ENCODE measurements around the gene ERBB4. TPM values are rescaled to one million over a fixed set of nuclear protein-coding genes. Genes with fewer than 3 reads are reported as not detected.

The ERBB4 gene
- polyA plus RNA-seq, 1 of the 3 experiments (the other 2 are of a cell fraction): 0.05 TPM

DNA sequence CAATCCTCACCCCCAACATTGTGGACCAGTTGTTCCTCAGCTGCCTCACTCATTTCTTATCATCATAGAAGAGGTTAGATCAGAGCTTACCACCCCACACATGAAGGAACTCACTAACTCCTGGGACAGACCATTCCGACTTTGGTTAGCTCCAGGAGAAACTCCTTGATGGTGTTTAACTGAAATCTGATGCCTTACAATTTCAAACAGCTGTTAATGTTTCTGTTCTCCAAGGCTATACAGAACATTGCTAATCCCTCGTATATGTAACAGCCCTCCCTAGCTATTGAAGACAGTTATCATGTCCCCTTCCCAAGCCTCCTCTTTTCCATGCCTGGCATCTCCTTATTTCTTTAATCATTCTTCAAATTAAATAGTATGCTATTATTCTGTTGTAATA, 14.8 kb downstream of the ERBB4 start:
- Histone ChIP-seq H3K4me1 (ENCODE audit: control insufficient read depth in 1 of 2, insufficient read depth in 2 of 2, low read depth in 1 of 2, low read length in 1 of 2) (no peaks in the 10 kb centered on the region; a peak in 1 of 4 replicates), H3F3A (replicated peaks; ENCODE audit: insufficient read depth) (no peaks in the 10 kb centered on the region), H3K27ac (ENCODE audit: low read depth in 2 of 2, low read length in 1 of 2) (no peak overlapping the region), H3K9ac (no peak overlapping the region), H3K79me2 (ENCODE audit: insufficient read depth) (no peaks in the 10 kb centered on the region), H3K9me2 (no peaks in the 10 kb centered on the region), H3K4me2 (no peak overlapping the region), H4K20me1 (ENCODE audit: insufficient read depth) (no peaks in the 10 kb centered on the region), H2AFZ (ENCODE audit: low read depth) (no peak overlapping the region), H3K9me3 (no peaks in the 10 kb centered on the region), H3K27me3 (ENCODE audit: insufficient read depth) (no peaks in the 10 kb centered on the region), H3K4me3 (ENCODE audit: low read depth in 2 of 2, low read length in 1 of 2) (no peak overlapping the region), H3K36me3 (replicated peaks in 1 of 2; ENCODE audit: control insufficient read depth in 1 of 2, insufficient read depth in 2 of 2, low read length in 1 of 2) (no peaks in the 10 kb centered on the region)
- ChIA-PET CTCF (interaction anchor here (0.8 to 2.1 kb wide), 4 partner anchors 9 to 778 kb away, joined by 3 to 8 read pairs (median 3); no protein-coding TSS in a partner anchor), POLR2A (no interaction called here)
- no peak for DNase-seq
- TF ChIP-seq YY1 (IDR thresholded peaks at IDR 0.05; ENCODE audit: low read depth) (no peak), MEF2A (IDR thresholded peaks at IDR 0.05; ENCODE audit: borderline replicate concordance, low read depth) (no peak), RAD21 (IDR thresholded peaks at IDR 0.05; ENCODE audit: low read length) (no peak), ELF1 (IDR thresholded peaks at IDR 0.05) (no peak), NFIC (IDR thresholded peaks at IDR 0.05; ENCODE audit: borderline replicate concordance) (no peak), RCOR1 (IDR thresholded peaks at IDR 0.05; ENCODE audit: low read length) (no peak), SIN3A (IDR thresholded peaks at IDR 0.05; ENCODE audit: borderline replicate concordance, low read depth, low read length) (no peak), NRF1 (IDR thresholded peaks at IDR 0.05; ENCODE audit: low read depth, low read length) (no peak), EP300 (IDR thresholded peaks at IDR 0.05; ENCODE audit: borderline replicate concordance in 1 of 2, low read depth in 1 of 2, low read length in 1 of 2) (no peak), EZH2phosphoT487 (IDR thresholded peaks at IDR 0.05; ENCODE audit: borderline replicate concordance, low read depth) (no peak), TEAD4 (IDR thresholded peaks at IDR 0.05; ENCODE audit: borderline replicate concordance, insufficient read depth) (no peak), TAF1 (IDR thresholded peaks at IDR 0.05; ENCODE audit: borderline replicate concordance, low read depth, low read length) (no peak), SMC3 (IDR thresholded peaks at IDR 0.05; ENCODE audit: low read depth, low read length) (no peak), POLR2AphosphoS5 (IDR thresholded peaks at IDR 0.05; ENCODE audit: low read depth, low read length) (no peak), FOXM1 (IDR thresholded peaks at IDR 0.05; ENCODE audit: low read depth) (no peak)
- TF ChIP-seq, protein P1, sequence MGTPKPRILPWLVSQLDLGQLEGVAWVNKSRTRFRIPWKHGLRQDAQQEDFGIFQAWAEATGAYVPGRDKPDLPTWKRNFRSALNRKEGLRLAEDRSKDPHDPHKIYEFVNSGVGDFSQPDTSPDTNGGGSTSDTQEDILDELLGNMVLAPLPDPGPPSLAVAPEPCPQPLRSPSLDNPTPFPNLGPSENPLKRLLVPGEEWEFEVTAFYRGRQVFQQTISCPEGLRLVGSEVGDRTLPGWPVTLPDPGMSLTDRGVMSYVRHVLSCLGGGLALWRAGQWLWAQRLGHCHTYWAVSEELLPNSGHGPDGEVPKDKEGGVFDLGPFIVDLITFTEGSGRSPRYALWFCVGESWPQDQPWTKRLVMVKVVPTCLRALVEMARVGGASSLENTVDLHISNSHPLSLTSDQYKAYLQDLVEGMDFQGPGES (IDR thresholded peaks at IDR 0.05; ENCODE audit: low read depth, low read length): no peak
- TF ChIP-seq, protein P2, sequence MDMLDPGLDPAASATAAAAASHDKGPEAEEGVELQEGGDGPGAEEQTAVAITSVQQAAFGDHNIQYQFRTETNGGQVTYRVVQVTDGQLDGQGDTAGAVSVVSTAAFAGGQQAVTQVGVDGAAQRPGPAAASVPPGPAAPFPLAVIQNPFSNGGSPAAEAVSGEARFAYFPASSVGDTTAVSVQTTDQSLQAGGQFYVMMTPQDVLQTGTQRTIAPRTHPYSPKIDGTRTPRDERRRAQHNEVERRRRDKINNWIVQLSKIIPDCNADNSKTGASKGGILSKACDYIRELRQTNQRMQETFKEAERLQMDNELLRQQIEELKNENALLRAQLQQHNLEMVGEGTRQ (IDR thresholded peaks at IDR 0.05; ENCODE audit: borderline replicate concordance, low read depth, low read length): no peak
- TF ChIP-seq, protein P3, sequence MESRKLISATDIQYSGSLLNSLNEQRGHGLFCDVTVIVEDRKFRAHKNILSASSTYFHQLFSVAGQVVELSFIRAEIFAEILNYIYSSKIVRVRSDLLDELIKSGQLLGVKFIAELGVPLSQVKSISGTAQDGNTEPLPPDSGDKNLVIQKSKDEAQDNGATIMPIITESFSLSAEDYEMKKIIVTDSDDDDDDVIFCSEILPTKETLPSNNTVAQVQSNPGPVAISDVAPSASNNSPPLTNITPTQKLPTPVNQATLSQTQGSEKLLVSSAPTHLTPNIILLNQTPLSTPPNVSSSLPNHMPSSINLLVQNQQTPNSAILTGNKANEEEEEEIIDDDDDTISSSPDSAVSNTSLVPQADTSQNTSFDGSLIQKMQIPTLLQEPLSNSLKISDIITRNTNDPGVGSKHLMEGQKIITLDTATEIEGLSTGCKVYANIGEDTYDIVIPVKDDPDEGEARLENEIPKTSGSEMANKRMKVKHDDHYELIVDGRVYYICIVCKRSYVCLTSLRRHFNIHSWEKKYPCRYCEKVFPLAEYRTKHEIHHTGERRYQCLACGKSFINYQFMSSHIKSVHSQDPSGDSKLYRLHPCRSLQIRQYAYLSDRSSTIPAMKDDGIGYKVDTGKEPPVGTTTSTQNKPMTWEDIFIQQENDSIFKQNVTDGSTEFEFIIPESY (IDR thresholded peaks at IDR 0.05; ENCODE audit: borderline replicate concordance, low read depth): no peak
- TF ChIP-seq, protein P4, sequence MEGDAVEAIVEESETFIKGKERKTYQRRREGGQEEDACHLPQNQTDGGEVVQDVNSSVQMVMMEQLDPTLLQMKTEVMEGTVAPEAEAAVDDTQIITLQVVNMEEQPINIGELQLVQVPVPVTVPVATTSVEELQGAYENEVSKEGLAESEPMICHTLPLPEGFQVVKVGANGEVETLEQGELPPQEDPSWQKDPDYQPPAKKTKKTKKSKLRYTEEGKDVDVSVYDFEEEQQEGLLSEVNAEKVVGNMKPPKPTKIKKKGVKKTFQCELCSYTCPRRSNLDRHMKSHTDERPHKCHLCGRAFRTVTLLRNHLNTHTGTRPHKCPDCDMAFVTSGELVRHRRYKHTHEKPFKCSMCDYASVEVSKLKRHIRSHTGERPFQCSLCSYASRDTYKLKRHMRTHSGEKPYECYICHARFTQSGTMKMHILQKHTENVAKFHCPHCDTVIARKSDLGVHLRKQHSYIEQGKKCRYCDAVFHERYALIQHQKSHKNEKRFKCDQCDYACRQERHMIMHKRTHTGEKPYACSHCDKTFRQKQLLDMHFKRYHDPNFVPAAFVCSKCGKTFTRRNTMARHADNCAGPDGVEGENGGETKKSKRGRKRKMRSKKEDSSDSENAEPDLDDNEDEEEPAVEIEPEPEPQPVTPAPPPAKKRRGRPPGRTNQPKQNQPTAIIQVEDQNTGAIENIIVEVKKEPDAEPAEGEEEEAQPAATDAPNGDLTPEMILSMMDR (IDR thresholded peaks at IDR 0.05): no peak
- WGBS (ENCODE audit: low lambda C conversion rate): 48% methylated on average over 2 of the region's 2 CpGs

Data from SK-N-SH (cell line).